GM10266 (cell line): ENCODE results near the gene BTD.

Experiments
- DNase-seq: peaks from one replicate; pipeline ENCODE4 v3.0.0; 2012; ENCODE audit errors: extremely low spot score
- CTCF ChIP-seq: IDR thresholded peaks from 2 replicates; pipeline ENCODE4 v1.5.1; 2012; ENCODE audit warnings: mild to moderate bottlenecking, low read depth; ENCODE audit not compliant: control insufficient read depth, insufficient read depth; ENCODE audit errors: missing control alignments

The BTD gene

GRCh38 chr3:15623535-15624440 lies 22.2 kb downstream of the BTD start:
- no peak for TF ChIP-seq CTCF
- no peak for DNase-seq

- no peak for TF ChIP-seq CTCF
These were observed 27.4 kb downstream of the BTD start for GRCh38 chr3:15628967-15629366.

GRCh38 chr3:15629860-15630597 lies 28.5 kb downstream of the BTD start:
- TF ChIP-seq CTCF: peak; percentile 74
- peak; percentile 65 for DNase-seq

More at GRCh38 chr3:15628967-15629366, 27.4 kb downstream of the BTD start:
- DNase-seq: no peak

DNA sequence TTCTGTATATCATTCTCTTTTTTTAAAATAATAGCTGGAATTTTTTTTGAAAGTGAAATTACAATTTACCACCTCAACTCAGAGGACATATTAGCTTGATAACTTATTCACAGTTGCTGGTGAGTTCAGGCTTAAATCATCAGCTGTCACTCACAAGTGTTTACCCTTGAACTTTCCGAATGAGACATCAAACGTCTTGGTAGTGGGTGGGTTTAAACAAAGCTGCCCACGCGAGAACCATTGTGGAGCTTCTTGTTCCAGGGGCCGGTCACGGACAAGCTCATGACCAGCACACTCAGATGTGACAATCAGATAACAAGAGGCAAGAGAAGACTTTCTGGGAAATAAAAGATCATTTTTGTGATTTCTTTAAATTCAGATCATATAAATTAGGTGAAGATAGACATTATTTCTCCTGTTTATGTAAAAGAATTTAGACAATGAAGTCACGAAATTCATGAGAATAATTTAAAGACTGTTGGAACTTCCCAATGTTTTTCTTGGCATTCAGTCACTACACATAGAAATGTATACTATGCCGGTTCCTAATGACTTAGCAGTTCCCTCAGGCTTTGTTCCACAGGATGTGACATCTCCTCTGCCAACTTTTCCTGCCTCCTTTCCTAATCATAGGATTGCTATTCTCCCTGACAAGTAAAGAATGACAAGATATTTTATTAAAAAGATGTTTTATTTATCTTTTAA lies 29.3 kb downstream of the BTD start:
- peak; percentile 31 for DNase-seq
- TF ChIP-seq CTCF: no peak

DNA sequence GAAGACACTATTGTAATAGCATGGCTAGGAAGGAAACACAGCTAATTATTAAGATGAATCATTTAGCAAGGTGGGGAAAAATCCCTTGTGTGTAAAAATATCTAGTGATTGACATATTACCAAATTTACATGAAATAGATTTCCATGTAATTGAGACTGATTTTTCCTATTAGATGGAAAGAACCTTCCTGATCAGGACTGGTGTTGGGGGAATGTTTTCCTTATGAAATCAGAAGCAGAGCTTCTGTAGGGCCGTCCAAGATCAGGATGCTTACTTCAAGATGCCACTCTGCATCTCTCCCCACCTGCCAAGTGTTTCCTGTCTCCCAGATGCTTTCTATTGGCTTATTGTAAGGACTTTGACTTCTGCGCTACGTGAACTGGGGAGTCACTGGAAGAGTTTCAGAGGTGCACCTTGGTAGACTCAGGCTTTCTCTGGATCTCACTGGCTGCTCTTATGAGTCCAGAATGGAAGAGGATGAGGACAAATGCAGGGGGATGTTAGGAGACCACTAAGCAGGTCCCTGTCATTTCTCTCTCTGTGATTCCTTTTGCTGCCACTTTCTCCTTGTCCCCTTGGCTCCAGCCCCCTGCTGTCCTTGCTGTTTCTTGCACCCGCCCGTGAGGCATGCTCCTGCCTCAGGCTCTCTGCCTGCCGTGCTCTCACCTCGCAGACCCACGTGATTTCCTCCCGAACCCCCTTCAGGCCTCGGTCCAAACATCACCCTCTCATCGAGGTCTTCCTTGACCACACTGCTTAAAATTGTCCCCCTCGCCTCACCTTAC lies 30.1 kb downstream of the BTD start:
- no peak for DNase-seq
- TF ChIP-seq CTCF: no peak

- no peak for DNase-seq
These were observed 30.7 kb downstream of the BTD start for GRCh38 chr3:15632212-15632580.

More at GRCh38 chr3:15632212-15632580, 30.7 kb downstream of the BTD start:
- TF ChIP-seq CTCF: no peak
